ENCODE measurements around the gene SSH3. TPM values are rescaled to one million over a fixed set of nuclear protein-coding genes. Genes with fewer than 3 reads are reported as not detected.
A peak's percentile ranks its signal among the peaks of the same experiment; 100 is the strongest.

Gene SSH3
- total and polyA plus RNA-seq, 2 of the 4 experiments (the other 2 are of a cell fraction): 7.3 to 26.7 TPM

GRCh38 chr11:67345247-67345919 lies 42.1 kb downstream of the SSH3 start:
- Histone ChIP-seq H3K14ac (replicated peaks; ENCODE audit: low read depth, low read length) (no peak overlapping the region), H3K27me3 (ENCODE audit: control insufficient read depth, insufficient read depth, low read length) (no peaks in the 10 kb centered on the region), H4K5ac (ENCODE audit: low read depth, low read length) (no peak overlapping the region), H4K91ac (ENCODE audit: insufficient read depth, low read depth, low read length) (no peak overlapping the region), H2AK5ac (ENCODE audit: low read depth, low read length) (no peak overlapping the region), H3K4me3 (ENCODE audit: insufficient read depth, low read depth, low read length) (no peak overlapping the region), H3K4me1 (ENCODE audit: control insufficient read depth, insufficient read depth, low read length) (peaks cover 2% of the 10 kb centered on the region), H4K20me1 (ENCODE audit: insufficient read depth, low read length) (no peaks in the 10 kb centered on the region; the same call in 1 of the 2 replicates), H2BK120ac (ENCODE audit: low read depth, low read length) (no peak overlapping the region), H3K9me1 (ENCODE audit: insufficient read depth, low read length) (no peaks in the 10 kb centered on the region), H3K9ac (ENCODE audit: low read depth, low read length) (no peak overlapping the region), H2AK9ac (replicated peaks; ENCODE audit: low read depth, low read length, poor library complexity) (no peak overlapping the region), H2AFZ (replicated peaks; ENCODE audit: low read length, poor library complexity) (no peak overlapping the region), H3K27ac (ENCODE audit: insufficient read depth, low read length) (no peak overlapping the region), H3K36me3 (ENCODE audit: control insufficient read depth, insufficient read depth, low read length) (no peaks in the 10 kb centered on the region), H3K4me2 (ENCODE audit: low read depth, low read length) (no peak overlapping the region), H3K23ac (ENCODE audit: low read depth, low read length) (no peak overlapping the region), H2BK5ac (ENCODE audit: low read depth, low read length, poor library complexity, severe bottlenecking) (no peak overlapping the region), H3K79me1 (ENCODE audit: low read depth in 1 of 2, low read length in 2 of 2) (no peaks in the 10 kb centered on the region), H2BK15ac (ENCODE audit: low read depth, low read length) (no peak overlapping the region), H3K18ac (ENCODE audit: low read depth, low read length) (no peak overlapping the region), H4K8ac (ENCODE audit: low read depth in 2 of 2, low read length in 2 of 2) (no peak overlapping the region), H2BK20ac (ENCODE audit: low read depth, low read length) (no peak overlapping the region), H3K4ac (ENCODE audit: low read depth, low read length) (no peak overlapping the region), H3K56ac (ENCODE audit: extremely low read depth, insufficient read depth, low read length) (no peak overlapping the region), H3K9me3 (ENCODE audit: control insufficient read depth, insufficient read depth, low read length) (peaks cover 2% of the 10 kb centered on the region; the same call in 1 of the 2 replicates)
- ATAC-seq (ENCODE audit: low read depth): peak; percentile 24
- in situ Hi-C loops (cut with MboI; ENCODE audit: low sequenced_read_pairs) (no loop called here), intact Hi-C loops (cut with micrococcal nuclease) (no loop called here), dilution Hi-C loops (cut with HindIII; ENCODE audit: low sequenced_read_pairs, unreplicated experiment) (no loop called here)
- 60% methylated on average over 2 of the region's 8 CpGs; no CpG with 5 or more reads in 1 of the 2 experiments for WGBS, 2 experiments (ENCODE audit: extremely low coverage in 2 of 2, insufficient read length in 1 of 2)
- TF ChIP-seq RCOR1 (IDR thresholded peaks at IDR 0.05; ENCODE audit: insufficient replicate concordance, low read length) (no peak), FOS (IDR thresholded peaks at IDR 0.05; ENCODE audit: low read depth, low read length) (no peak), RFX5 (IDR thresholded peaks at IDR 0.05; ENCODE audit: low read depth, low read length) (no peak), CHD1 (IDR thresholded peaks at IDR 0.05; ENCODE audit: low read depth, low read length) (no peak), NFE2L2 (IDR thresholded peaks at IDR 0.05; ENCODE audit: low read depth, low read length) (no peak), MAZ (IDR thresholded peaks at IDR 0.05; ENCODE audit: borderline replicate concordance, low read depth, low read length) (no peak), CEBPB (IDR thresholded peaks at IDR 0.05; ENCODE audit: low read depth, low read length) (no peak), POLR2A (IDR thresholded peaks at IDR 0.05; ENCODE audit: low read depth, low read length) (no peak)
- DNase-seq: no peak
- ChIA-PET CTCF (interaction anchor here (0.7 to 1.6 kb wide), 8 partner anchors 10 to 36 kb away, joined by 3 to 14 read pairs (median 4); no protein-coding TSS in a partner anchor), POLR2A (ENCODE audit: unreplicated experiment) (no interaction called here)
- BruUV-seq (replicated peaks): no TSS peak
